Kidney (tissue), 14 donors: ENCODE data around the gene OLIG3. TPM values are rescaled to one million over a fixed set of nuclear protein-coding genes. Genes with fewer than 3 reads are reported as not detected.

Source experiments
- DNase-seq, 5 donors: peaks; one replicate each; pipeline ENCODE4 v3.0.0-alpha.2; 2013 to 2020
- FAIRE-seq: peaks from 2 replicates; lab custom pipeline; 2012; peaks lifted over from hg19 to GRCh38; lab: Jason Lieb, UNC
- H3K27ac ChIP-seq, 2 donors: one replicate each; pipeline ENCODE4 v1.7.0; 2013; ENCODE audit warnings: low read depth in 2 of 2, low read length in 2 of 2, inconsistent platforms in 1 of 2
- H3K27me3 ChIP-seq: one replicate; pipeline ENCODE4 v1.7.1; 2013; ENCODE audit warnings: low read length, inconsistent platforms; ENCODE audit not compliant: control insufficient read depth, insufficient read depth
- H3K36me3 ChIP-seq, 3 donors: one replicate each; pipeline versions ENCODE4 v1.7.0 to v1.7.1; 2013; ENCODE audit warnings: low read length in 3 of 3, control low read depth in 1 of 3, inconsistent platforms in 1 of 3; ENCODE audit not compliant: insufficient read depth in 3 of 3, control insufficient read depth in 2 of 3
- H3K4me1 ChIP-seq, 3 donors: one replicate each; pipeline versions ENCODE4 v1.7.0 to v1.7.1; 2013; ENCODE audit warnings: low read length in 3 of 3, inconsistent platforms in 1 of 3, low read depth in 1 of 3; ENCODE audit not compliant: control insufficient read depth in 2 of 3, insufficient read depth in 2 of 3
- H3K4me3 ChIP-seq, 3 donors: one replicate each; pipeline versions ENCODE4 v1.7.0 to v1.8.1; 2013; ENCODE audit warnings: low read length in 3 of 3, control low read depth in 1 of 3, inconsistent platforms in 1 of 3
- H3K9ac ChIP-seq, 3 donors: one replicate each; pipeline versions ENCODE4 v1.7.0 to v1.7.1; 2013; ENCODE audit warnings: low read length in 3 of 3, control low read depth in 1 of 3, inconsistent platforms in 1 of 3
- H3K9me3 ChIP-seq, 3 donors: one replicate each; pipeline versions ENCODE4 v1.7.0 to v1.7.1; 2013; ENCODE audit warnings: low read length in 3 of 3, control low read depth in 1 of 3, inconsistent platforms in 1 of 3; ENCODE audit not compliant: control insufficient read depth in 2 of 3, insufficient read depth in 1 of 3
- intact Hi-C: fragments of 100-400 bp; cut with DNase I; formaldehyde crosslinking; loops from one replicate; pipeline ENCODE4 v1.11.1; 2022
- polyA plus RNA-seq: library from polyadenylated mRNA; stranded (reverse); fragments of 350-450 nt; fragmentation: Illumina TruSeq; extraction: RNeasy Lipid Tissue Mini Kit (QIAGEN cat#74804); gene quantifications from one replicate; pipeline ENCODE4 v1.2.3, GENCODE V29; 2014; ENCODE audit warnings: low read depth, low replicate concordance; ENCODE audit not compliant: insufficient read depth
- total RNA-seq: library from RNA; stranded (reverse); fragmentation: NEBNext Ultra II Directional; extraction: Animal tissue kit (Norgen Biotek cat#: 25700); gene quantifications from one replicate; pipeline ENCODE4 v1.2.1, GENCODE V29; 2021
- TF ChIP-seq, protein P1 (sequence below): IDR thresholded peaks from 3 replicates; pipeline ENCODE4 v1.5.1; 2012; ENCODE audit warnings: mild to moderate bottlenecking, moderate library complexity, borderline replicate concordance; ENCODE audit not compliant: insufficient read depth; ENCODE audit errors: extremely low read depth
- donor health status: control.
- donor health status: control.
- donor health status: control.
- donor health status: control.
- donor health status: control.
- donor health status: DM: yes; HTN: yes; CAD: no.
- donor health status: Normal renal cell carcinoma (clear cell type).

The OLIG3 gene
- total and polyA plus RNA-seq, 2 donors from 2014 or later = not detected

DNA sequence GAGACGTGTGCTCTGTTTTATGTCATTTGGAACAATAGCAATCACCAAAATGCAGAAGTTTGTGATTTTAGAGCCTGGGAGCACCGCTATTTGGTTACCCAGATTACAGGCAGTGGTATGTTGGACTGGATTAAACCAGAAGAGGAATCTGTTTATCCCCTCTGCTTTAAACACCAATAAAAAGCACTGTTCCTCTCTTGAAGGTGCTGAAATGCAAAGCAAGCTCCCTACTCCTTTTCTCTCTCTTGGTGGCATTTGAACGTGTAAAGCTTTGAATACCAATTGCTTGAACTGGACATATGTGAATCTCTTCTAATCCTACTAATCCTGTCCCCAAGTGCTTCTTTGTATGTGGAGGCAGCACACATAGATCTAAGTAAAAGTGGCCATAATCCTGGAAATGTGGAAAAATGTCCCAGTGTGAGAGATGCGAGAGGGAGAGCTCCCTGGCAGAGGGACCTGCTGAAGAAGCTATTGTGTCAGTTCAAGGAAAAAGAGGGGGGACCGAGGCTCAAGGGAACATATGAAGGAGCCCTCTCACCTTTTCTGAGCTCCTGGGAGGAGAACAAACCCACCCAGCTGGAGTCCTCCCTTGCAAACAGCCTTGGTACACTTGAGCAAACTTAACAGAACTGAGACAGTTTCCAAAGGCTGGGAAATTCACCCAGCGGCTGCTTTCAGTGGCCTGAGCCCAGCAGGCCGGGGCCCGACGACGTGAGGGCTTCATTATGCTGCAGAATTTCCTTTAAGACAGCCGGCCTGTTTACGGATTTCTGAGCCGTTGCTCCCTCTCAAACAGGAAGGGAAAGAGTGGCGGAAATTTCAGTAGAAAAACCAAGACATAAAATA is 18.8 kb upstream of the OLIG3 start:
- Histone ChIP-seq H3K9ac (no peak overlapping the region), H3K27me3 (peaks cover 35% of the 10 kb centered on the region), H3K27ac (no peak overlapping the region), H3K4me1 (no peaks in the 10 kb centered on the region), H3K36me3 (no peaks in the 10 kb centered on the region), H3K9me3 (no peaks in the 10 kb centered on the region), H3K4me3 (no peak overlapping the region)
- intact Hi-C loops = no loop called here
- TF ChIP-seq, protein P1, sequence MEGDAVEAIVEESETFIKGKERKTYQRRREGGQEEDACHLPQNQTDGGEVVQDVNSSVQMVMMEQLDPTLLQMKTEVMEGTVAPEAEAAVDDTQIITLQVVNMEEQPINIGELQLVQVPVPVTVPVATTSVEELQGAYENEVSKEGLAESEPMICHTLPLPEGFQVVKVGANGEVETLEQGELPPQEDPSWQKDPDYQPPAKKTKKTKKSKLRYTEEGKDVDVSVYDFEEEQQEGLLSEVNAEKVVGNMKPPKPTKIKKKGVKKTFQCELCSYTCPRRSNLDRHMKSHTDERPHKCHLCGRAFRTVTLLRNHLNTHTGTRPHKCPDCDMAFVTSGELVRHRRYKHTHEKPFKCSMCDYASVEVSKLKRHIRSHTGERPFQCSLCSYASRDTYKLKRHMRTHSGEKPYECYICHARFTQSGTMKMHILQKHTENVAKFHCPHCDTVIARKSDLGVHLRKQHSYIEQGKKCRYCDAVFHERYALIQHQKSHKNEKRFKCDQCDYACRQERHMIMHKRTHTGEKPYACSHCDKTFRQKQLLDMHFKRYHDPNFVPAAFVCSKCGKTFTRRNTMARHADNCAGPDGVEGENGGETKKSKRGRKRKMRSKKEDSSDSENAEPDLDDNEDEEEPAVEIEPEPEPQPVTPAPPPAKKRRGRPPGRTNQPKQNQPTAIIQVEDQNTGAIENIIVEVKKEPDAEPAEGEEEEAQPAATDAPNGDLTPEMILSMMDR = no peak
- DNase-seq (peak in 2 of 5 donors; percentile 30 to 44), FAIRE-seq (no peak)

DNA sequence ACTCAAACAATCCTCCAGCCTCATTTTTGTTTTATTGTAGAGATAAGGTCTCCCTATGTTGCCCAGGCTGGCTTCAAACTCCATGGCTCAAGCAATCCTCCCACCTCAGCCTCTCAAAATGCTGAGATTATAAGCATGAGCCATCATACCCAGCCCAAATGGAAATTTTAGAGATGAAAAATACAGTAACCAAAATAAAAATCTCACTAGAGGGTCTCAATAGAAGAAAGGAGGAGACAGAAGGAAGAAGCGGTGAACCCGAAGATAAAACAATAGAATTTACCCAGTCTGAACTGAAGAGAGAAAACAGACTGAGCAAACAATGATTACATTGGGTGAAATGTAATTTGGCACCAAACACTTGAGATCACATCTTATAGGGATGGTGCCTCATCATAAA is 16.7 kb upstream of the OLIG3 start:
- intact Hi-C loops = no loop called here
- peaks cover 24% of the 10 kb centered on the region for H3K27me3 ChIP-seq
- FAIRE-seq = no peak
- no peaks in the 10 kb centered on the region for H3K36me3 ChIP-seq
- H3K4me3 ChIP-seq = no peak overlapping the region
- H3K4me1 ChIP-seq = no peaks in the 10 kb centered on the region
- no peak for DNase-seq
- H3K27ac ChIP-seq = no peak overlapping the region
- no peak overlapping the region for H3K9ac ChIP-seq
- TF ChIP-seq, protein P1 = no peak
- no peaks in the 10 kb centered on the region for H3K9me3 ChIP-seq

DNA sequence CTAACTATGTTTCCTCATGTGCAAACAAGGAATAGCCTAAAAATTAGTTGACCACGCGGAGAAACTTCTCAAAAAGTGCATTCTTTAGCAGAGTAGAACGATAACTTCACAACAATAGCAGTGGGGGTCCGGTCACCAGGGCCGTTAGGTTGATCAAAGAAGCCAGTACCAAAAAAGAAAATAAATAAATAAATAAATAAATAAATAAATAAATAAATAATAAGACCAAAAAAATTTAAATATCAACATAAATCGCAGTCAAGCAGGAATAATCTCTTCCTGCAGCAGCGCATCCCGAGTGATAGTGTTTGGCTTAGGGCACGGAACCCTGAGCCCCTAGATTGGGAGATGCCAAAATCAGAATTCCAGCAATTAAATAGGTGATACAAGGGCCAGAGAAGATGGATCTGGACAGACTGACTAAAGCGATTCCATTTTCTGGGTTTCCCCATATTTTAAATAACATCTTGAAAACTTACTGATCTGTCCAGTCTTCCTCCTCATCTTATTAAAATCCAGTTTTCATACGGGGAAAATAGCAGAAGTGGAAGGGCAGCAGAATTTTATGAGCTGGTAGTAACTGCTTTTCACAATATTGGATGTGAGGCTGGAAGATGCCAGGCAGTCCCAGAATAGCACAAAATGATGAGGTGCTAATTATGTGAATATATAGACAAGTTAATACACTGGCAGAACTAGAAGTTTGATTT is 4.4 kb upstream of the OLIG3 start:
- Histone ChIP-seq H3K4me3 (no peak overlapping the region), H3K9me3 (no peaks in the 10 kb centered on the region), H3K36me3 (no peaks in the 10 kb centered on the region), H3K9ac (no peak overlapping the region), H3K27me3 (peaks cover 68% of the 10 kb centered on the region), H3K27ac (no peak overlapping the region), H3K4me1 (peaks cover 0 to 11% (median 9%) of the 10 kb centered on the region in 3 donors)
- TF ChIP-seq, protein P1 = no peak
- FAIRE-seq = no peak
- intact Hi-C loops = no loop called here
- peak in 1 of 5 donors; percentile 36 for DNase-seq
